Measurements from ENCODE around the gene KIRREL1.
"Not testable (repeated sequence)": the region's sequence is repeated elsewhere in the genome, so short reads cannot be mapped to it uniquely, and the experiment has no call there.

Gene KIRREL1

DNA sequence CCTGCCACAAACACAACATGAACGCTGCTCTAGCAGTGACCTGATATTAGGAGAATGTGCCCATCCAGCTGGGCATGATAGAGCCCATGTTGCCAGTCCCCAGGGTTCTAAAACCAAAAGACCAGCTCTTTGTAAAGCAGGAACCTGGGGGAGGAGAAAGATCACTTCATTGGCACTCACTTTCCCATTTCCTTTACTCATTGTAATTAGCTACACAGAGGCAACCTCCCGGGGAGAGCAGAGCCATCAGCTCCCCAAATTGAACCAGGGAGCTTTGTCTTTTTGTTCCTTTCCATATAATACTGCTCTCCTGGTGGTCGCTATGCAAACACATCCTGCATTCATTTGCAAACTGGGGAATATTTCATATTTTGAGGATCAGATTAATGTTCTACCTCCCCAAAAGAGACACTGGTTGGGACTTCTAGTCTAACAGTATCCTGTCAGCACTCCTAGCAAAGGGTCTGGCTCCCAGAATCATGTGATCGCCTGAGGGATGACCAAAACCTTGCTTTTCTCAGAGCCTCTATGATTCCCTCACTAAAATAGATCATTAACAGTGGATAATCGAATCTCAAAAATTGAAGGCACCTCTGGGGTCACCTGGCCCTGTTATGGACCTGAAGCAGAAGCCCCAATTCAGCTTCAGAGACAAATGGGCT is 110.5 kb downstream of the KIRREL1 start:
- no peak for DNase-seq (ENCODE audit: low read depth in 2 of 3, low spot score in 2 of 3)

DNA sequence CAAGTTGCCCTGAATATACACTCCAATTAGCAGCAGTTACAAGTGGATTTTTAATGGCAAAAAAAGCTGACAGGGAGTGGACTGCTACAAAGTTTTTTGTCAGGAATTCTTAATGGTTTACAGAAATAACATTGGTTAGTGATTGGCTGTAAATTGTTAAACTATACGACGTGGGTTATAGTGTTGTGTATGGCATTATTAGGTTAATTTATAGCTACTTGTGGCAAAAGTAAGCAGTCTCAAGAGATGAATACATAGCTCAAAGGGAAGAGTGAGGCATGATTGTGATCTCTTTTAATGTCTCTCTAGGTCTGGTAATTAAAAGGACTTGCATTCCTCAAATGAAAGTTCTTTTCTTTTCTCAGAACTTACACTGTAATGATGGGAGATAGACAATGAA is 111.4 kb downstream of the KIRREL1 start:
- no peak for DNase-seq (ENCODE audit: low read depth in 2 of 3, low spot score in 2 of 3)

DNA sequence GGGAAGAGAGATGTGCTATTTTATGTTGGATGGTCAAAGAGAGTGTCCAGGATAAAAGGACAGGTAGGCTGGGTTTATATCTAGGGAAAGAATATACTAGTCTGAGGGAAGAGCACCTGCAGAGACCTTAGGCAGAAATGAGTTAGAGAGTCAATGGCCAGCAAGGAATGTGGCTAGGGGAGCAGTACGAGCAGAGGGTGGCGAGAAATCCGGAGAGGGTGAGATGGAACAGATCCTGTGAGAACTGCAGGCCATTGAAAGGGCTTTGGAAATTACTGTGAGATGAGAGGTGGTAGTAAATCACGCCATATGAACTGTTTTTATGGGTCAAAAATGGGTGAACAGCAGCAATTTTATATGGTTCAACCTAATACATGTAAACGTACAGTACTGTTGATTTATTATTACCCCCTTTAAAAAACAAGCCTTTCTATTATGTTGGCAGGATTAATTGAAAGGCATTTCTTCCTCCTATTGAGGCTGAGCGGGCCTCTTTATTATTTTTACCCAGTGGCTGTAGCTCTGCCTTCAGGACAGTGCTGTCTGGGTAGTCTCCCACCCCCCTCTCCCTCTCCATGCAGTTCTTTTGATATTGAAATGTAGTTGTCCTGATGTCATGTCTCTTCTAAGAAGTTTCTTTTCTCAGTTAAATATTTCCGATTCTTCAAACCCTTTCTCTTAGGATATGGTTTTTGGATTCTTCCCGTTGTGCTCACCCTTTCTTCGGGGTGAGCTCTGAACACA is 112.1 kb downstream of the KIRREL1 start:
- no peak for DNase-seq (ENCODE audit: low read depth in 2 of 3, low spot score in 2 of 3)

DNA sequence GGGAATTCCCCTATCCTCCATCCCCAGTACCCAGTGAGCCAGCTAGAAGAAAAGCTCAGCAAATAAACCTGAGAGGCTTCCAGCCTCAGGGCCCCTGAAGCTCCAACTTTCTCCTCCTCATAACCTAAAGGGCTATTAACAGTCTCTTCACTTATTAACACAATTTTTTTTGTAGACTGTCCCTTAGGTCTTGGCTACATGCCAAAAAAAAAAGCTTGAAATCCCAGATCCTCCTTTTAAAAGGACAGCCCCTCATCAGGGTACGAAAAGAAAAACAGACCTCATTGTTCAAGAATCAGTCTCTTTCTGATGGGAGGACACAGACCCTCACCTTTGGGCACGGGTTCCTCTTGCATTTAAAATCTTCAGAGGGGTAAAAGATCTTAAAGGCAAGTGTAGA is 114.5 kb downstream of the KIRREL1 start:
- no peak for DNase-seq (ENCODE audit: low read depth in 2 of 3, low spot score in 2 of 3)

DNA sequence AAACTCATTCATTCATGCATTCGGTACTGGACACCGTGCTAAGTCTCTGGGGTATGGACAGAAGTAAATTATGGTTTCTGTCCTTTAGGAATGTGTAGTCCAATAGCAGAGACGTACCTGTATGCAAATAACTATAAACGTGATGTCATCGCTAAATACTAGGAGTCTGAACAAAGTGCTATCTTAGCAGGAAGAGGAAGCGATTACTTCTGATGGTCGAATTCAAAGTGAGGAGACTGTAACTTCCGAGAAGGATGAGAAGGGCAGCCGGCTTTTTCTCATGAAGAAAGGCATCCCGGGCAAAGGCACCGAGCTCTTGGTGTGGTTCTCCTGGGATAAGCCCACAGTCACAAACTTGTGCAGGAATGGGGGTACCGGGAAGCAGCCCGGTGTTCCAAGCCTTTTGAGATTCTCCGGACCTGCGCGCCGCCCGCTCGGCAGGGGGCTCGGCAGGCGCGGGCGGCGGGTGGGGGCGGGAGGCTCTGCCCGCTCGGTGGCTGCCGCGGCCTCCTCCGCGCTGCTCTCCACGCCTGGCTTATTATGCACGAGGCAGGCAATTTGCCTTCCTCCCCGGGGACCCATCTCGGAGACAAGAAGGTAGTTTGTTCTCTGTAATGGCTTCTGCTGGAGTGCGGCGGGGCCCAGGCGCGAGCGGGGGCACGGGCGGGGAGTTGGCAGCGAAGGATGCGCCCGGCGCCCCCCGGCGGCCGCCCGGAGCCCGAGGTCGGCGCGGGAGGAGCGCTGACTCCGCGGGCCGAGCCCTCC is 119.7 kb downstream of the KIRREL1 start:
- peak in 1 of 3 experiments; percentile 9 for DNase-seq (ENCODE audit: low read depth in 2 of 3, low spot score in 2 of 3)

DNA sequence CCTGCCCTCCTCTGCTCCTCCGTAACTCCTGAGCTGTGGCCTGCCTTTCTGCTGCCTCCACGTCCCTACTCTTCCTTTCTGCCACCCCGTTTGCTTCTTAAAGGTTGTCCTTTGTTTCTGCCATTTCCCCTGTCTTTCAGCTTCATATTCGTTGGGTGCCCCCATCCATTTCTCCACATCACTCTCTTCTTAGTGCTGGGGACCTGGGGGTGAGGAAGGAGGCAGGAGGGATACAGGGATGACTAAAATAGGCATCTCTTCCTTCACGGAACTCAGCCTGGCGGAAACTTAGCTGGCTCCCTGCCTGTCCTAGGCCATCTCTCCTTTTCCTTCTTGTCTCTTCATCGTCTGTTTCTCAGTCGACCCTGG is 120.3 kb downstream of the KIRREL1 start:
- no peak for DNase-seq (ENCODE audit: low read depth in 2 of 3, low spot score in 2 of 3)

DNA sequence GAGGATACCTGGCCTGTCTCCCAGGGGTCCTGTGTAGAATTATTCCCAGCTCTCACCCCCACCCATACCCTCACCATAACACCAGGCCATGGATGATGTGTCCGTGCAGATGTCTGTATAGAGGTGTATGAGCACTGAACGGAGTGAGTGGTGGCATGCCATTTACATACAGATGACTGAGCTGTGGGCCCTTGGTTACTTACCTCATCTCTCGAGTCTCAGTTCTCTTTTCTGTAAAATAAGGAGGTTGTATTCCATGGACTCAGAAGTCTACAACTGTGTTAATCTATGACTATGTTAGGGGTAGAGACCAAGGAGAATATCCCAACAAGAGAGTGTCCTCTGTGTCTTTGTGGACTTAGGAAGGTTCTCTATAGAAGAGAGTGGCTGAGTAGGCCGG is 121.7 kb downstream of the KIRREL1 start:
- DNase-seq (ENCODE audit: low read depth in 2 of 3, low spot score in 2 of 3) = no peak

DNA sequence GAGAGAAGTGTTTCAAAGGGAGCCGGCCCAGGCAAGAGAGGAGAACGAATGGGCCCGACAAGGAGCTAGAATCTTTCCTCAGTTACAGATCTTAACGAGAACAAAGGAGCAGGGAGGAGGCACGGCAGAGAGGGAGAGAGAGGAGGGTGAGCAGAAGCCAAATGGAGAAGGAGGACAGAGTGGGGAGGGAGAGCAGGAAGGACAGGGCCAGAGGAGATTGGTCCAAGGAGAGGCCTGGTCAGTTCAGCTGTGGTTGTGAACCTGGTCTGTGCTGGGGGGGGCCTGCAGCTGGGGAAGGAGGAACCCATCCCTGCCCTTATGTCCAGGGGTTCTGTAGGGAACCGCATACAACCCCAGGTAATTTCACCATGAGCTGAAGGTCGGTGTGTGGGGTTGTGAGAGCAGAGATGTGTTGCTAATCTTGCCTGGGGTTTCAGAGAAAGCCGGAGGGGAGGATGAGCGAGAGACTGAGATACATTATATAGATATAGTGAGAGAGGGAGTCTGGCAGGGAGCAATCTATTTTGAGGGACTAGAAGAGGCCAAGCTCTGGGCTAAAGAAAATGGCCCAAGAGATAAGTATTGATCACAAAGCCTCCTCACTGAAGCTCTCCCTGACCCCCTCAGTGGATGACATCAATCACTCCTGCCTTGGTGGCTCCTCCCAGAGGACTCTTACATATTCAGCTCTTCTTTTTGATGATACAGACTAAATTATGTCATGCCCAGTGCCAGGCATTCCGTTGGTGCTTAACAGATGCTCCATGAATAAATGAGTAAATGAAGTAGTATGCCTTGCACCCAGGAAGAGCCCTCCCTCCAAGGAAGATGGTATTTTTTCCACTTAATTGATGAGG is 123.1 kb downstream of the KIRREL1 start:
- DNase-seq (ENCODE audit: low read depth in 2 of 3, low spot score in 2 of 3) = no peak

DNA sequence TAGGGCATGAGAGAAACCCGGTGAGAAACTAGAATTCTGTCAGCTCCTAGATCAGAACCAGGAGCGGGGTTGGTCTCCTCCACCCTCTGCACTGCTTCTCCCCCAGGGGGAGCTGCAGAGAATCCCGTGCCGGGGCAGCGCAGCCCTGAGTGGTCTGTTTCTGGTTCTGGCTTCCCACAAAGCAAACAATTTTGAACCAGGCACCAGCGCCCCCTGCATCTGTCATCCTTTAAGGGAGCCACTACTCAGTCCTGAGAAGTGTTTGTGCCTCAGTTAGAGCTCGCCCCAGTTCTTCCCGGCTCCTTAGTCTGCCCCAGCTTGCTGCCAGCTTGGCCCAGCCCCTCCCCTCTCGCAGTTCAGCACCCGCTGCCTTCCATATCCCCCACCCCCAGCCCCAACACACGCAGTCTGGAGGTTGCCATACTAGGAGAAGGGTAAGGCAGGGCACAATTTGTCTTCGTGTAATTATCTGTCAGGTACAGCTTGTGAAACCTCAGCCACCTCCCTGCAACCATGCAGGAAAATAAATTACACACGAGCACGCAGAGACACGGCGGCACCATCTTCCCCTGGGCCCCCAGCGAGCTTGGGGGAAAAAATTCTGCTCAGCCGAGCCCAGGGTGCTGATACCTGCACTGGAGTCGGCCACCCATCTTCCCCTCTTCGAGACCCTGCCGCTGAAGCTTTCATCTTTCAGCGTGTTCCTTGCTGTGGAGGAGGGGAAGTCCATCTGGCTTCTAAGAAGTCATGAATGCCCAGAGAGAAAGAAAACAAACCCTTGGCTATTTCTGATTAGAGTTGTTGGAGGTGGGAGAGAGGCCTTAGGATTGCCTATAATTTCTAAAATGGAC is 124.6 kb downstream of the KIRREL1 start:
- DNase-seq (ENCODE audit: low read depth in 2 of 3, low spot score in 2 of 3) = peak in 1 of 3 experiments; percentile 18

DNA sequence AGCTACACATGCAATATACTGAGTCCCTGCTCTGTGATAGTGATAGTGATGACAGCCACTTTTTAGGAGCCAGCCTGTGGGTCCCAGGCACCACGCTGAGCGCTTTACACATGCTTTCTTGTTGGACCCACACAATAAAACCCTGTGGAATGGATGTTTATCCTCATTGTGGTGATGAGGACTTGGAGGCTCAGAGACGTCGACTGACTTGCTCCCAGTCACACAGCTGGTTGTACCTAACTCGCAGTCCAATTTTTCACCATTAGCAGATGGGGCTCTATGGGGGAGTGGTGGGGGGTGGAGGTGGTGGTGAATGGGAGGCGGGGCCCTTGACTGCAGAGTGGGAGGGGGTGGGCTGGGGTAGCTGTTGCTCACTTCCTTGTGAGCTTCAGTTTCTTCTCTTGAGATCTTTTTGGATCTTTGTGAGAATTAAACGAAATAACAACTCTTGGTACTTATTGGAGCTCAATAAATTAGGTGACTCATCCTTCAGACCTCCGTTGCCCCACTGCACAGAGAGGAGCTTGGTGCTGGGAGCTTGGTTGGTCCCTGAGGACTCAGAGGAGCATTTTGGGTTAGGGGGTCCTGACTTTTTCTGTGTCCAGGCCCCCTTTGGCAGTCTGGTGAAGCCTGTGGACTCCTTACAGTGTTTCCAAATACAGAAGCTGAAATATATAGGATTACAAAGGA is 125.4 kb downstream of the KIRREL1 start:
- no peak for DNase-seq (ENCODE audit: low read depth in 2 of 3, low spot score in 2 of 3)

DNA sequence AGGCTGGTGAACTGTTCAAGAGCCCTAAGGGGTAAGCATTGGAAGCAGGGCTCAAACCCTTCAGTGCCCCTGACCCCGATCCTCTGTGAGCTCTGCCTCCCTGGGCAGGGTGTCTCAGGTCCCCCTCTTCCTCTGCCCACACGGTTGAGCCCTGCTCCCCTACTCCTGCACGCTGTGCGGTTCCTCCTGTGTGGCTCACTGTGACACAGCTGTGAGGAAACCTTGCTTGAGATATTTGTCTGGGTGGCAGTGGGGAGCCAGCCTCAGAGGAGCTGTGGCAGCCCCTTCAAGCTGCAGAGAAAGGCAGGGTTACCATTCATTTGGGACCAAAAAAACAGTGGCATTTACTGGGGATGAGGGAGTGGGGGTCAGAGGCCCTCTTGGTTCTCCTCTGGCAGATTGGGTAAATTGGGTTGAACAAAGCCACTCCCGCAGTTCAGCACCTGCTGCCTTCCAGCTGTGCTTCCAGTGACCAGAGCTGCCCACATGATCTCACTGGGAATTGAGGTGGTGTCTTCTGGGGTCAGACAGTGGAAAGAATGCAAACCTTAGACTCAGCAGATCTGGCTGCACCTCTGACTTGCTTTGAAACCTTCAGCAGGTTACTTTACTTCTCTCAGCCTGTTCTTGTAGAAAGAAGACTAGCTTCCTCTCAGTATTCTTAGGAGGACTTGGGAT is 126.7 kb downstream of the KIRREL1 start:
- no peak for DNase-seq (ENCODE audit: low read depth in 2 of 3, low spot score in 2 of 3)

DNA sequence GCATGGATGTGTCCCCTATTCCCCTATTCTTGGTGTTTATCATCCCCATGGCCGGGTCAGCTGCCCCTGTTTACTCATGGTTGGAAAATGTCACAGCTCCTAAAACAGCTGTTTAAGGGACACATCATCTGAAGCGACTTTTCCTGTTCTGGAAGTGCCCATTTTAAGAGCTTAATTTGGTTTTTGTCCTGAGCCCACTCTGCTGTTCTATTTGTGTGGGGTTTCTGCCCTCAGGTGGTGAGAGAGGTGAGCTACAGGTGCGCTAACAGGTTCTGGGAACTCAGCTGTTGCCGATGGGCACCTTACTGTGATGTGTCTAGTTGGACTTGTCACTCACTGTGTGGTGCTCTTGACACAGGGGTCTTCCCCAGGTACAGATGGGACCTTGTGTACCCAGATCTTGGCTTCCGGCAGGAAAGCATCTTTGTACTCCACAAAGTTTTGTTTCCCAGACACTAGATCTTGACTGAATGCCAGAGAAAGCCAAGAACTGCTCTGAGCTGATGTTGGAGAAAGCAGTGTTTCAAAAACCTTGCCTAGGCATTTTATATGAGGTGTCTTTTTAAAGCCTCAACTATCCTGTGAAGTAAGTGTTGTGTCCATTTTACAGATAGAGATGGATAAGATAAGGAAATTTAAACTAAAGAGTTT is 128.3 kb downstream of the KIRREL1 start:
- DNase-seq (ENCODE audit: low read depth in 2 of 3, low spot score in 2 of 3) = no peak

DNA sequence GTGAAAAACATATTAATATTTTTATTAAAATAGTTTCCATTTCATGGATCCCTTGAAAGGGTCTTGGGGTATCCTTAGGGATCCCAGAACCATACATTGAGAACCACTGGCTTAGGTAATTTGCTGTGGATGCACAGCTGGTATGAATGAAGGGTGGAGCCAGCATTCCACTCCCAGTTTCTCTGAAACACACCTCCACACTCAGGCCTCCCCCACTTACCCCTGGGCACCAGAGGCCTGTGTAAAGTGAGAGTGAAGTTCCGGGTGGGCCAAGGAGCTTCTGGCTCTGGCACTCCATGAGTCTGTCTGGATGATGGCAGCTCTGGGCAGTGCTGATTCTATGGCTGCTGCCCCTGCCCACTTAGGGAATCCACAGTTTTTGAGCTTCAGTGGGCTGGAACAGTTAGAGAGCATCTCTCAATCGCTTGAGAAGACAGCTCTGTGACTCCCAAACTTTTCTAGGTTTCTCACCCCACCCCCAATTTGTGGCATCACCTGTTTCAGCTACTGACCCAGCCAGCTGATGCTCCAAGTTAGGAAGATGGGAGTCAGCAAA is 129.5 kb downstream of the KIRREL1 start:
- no peak for DNase-seq (ENCODE audit: low read depth in 2 of 3, low spot score in 2 of 3)

DNA sequence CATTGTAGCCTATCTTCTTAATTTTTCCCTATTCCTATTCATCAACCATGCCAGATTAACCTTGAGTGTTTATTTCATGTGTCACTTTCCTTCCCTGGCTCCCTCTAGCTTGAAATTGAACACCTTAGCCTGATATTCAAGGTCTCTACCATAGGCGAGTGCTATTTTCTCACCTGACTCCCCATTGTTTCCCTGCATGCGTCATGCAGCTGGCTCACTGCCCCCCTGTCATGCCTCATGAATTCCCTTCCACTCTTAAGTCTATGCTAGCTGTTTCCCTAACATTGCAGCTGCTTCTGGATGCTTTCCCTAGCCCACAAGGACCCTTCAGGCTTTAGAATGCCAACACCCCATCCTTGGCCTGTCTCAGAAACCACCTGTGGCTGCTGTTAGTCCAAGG is 130.6 kb downstream of the KIRREL1 start:
- DNase-seq (ENCODE audit: low read depth in 2 of 3, low spot score in 2 of 3) = no peak

DNA sequence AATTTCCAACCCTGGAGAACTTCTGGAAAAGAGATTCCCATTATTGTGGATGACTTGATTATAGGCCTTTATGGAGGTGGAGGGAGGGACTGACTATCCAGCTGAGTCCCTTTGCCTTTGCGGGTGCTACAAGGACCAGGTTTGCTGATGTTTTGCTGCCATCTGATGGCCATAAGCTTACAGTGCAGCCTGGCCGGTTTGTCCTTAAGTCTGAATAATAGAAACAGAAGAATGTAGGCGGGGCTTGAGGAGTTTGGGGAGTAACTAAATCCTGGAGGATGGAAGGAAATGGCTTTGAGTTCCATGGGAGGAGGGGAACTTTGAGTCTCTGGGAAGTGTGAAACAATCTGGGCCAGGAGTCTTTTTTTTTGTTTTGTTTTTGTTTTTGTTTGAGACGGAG is 131.6 kb downstream of the KIRREL1 start:
- peak; percentile 33 to 46 (median 36) for DNase-seq (ENCODE audit: low read depth in 2 of 3, low spot score in 2 of 3)

DNA sequence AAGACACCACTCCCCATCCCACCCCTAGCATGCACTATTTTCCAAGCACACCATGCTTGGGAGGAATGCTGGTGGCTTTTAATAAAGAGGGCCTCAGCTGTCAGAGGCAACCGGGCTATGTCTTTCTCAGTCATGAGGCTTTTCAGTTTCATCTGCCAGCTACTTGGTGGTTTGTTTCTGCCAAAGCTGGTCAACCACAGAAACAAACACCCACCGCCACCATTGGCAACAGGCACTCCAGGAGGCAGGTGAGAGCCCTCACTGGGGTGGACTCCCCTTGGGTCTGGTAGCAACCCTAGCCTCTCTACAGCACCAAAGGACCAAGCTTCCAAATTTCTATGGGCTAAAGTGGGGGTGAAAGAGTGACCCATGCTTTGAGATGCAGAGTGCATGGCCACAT is 133.0 kb downstream of the KIRREL1 start:
- no peak for DNase-seq (ENCODE audit: low read depth in 2 of 3, low spot score in 2 of 3)

DNA sequence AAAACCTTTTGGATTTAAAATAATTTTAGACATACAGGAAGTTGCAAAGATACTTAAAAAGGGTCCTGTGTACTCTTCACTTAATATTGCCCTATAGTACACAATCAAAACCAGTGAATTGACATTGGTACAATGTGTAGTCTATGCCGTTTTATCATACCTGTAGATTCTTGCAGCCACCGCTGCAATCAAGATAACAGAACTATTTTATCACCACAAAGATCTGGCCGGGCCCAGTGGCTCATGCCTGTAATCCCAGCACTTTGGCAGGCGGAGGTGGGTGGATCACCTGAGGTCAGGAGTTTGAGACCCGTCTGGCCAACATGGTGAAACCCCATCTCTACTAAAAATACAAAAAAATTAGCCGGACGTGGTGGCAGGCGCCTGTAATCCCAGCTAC is 135.1 kb downstream of the KIRREL1 start:
- not testable (repeated sequence) for DNase-seq (ENCODE audit: low read depth in 2 of 3, low spot score in 2 of 3)

DNA sequence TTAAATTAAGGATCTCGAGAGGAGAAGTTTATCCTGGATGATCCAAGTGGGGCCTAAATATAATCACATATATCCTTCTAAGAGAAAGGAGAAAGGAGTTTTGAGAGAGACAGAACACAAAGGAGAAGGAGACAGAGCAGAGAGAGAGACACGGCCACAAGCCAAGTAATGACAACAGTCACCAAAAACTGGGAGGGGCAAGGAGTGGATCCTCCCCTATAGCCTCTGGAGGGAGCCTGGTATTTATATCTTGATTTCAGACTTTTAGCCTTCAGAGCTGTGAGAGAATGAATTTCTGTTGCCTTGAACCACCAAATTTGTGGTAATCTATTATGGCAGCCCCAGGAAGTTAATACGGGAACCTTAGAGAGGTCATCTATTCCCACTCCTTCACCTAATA is 137.8 kb downstream of the KIRREL1 start:
- no peak for DNase-seq (ENCODE audit: low read depth in 2 of 3, low spot score in 2 of 3)

Measured in activated CD8-positive, alpha-beta memory T cell treated with anti-CD3 and anti-CD28 coated beads for 48 hours (primary cell).